HG03280 (cell line): ENCODE results near the gene SLC34A2.
A peak's percentile ranks its signal among the peaks of the same experiment; 100 is the strongest.

Source experiments
- ATAC-seq: cut with Tn5 transposase; IDR thresholded peaks from one replicate; pipeline ENCODE4 v1.9.1; 2021; ENCODE audit warnings: mild to moderate bottlenecking, moderate library complexity; ENCODE audit not compliant: unreplicated experiment

The SLC34A2 gene

GRCh38 chr4:25713812-25714211, 58.2 kb downstream of the SLC34A2 start:
- no peak for ATAC-seq

GRCh38 chr4:25722964-25723363, 67.3 kb downstream of the SLC34A2 start:
- no peak for ATAC-seq

GRCh38 chr4:25723409-25723808, 67.8 kb downstream of the SLC34A2 start:
- no peak for ATAC-seq

- ATAC-seq, result no peak
Measured at GRCh38 chr4:25725870-25726269, 70.2 kb downstream of the SLC34A2 start.

- peak; percentile 51 for ATAC-seq
Measured at GRCh38 chr4:25727711-25728493, 72.3 kb downstream of the SLC34A2 start.
